GM12865 (cell line): ENCODE data around the gene OMP.

ENCODE experiments used
- DNase-seq: peaks from one replicate; pipeline ENCODE4 v3.0.0; 2010; ENCODE audit warnings: low read depth
- H3K4me3 ChIP-seq: 2 replicates; pipeline ENCODE4 v1.5.1; 2011; ENCODE audit warnings: mild to moderate bottlenecking, low read depth, low read length, control low read depth
- CTCF ChIP-seq: IDR thresholded peaks from 2 replicates; pipeline ENCODE4 v1.5.1; 2011; ENCODE audit warnings: low read length, control low read depth, low read depth, inconsistent platforms; ENCODE audit not compliant: insufficient read depth; ENCODE audit errors: missing control alignments

OMP gene

DNA sequence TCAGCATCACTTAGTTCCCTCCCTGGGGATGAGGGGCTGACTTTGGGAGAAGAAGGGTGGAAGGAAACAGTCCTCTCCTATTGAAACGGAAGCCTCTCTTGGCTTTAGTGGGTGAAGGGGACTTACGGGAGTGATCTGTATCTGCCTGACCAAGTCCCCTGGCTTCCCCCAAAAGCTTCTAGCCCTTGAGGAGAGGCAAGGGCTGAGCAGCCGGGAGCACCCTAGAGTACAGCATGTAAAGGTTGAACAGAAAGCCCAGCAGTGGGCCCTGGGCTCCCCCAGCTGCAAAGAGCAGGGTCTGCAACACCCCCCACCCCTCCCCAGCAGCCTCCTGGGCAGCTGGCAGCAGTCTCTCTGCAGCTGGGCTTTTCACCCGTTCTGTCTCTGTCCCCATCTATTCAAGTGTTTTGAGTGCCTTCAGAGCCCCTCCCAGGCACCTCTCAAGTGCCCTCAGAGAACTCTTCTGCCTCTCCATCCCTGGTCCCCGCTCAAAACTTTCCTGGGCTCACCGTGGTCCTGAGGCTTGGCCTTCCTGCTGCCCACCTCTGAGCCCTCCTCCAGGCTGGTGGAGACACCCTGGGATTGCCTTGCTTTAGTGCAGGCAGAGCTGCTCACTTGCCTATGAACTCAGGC is 33.2 kb upstream of the OMP start:
- no peak overlapping the region for H3K4me3 ChIP-seq
- no peak for TF ChIP-seq CTCF

GRCh38 chr11:77069969-77070582 is 32.6 kb upstream of the OMP start:
- no peak for TF ChIP-seq CTCF
- DNase-seq: no peak
- no peak overlapping the region for H3K4me3 ChIP-seq

More for the DNA sequence above, 33.2 kb upstream of the OMP start:
- no peak for DNase-seq

DNA sequence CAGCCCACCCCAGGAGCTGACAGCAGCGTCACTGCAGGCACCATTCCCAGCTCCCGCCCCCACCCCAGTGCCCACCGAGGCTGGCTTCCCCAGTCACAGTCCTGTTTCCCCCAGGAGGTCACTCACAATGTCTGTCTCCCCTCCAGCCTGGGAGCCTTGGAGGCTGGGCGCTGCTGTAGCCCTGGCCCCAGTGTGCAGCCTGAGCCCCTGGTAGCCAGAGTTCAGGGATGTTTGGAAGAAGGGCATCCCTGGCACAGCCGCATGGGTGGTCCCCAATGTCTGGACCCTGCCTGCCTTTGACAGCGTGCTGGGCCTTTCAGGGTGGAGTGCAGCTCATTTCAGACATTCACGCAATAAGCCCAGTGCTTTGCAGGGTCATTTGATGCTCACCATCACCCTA is 31.6 kb upstream of the OMP start:
- TF ChIP-seq CTCF: no peak
- no peak for DNase-seq
- H3K4me3 ChIP-seq: no peak overlapping the region

- H3K4me3 ChIP-seq: no peak overlapping the region
- no peak for TF ChIP-seq CTCF
- DNase-seq: no peak
Observed at GRCh38 chr11:77071671-77072605, 30.7 kb upstream of the OMP start.

DNA sequence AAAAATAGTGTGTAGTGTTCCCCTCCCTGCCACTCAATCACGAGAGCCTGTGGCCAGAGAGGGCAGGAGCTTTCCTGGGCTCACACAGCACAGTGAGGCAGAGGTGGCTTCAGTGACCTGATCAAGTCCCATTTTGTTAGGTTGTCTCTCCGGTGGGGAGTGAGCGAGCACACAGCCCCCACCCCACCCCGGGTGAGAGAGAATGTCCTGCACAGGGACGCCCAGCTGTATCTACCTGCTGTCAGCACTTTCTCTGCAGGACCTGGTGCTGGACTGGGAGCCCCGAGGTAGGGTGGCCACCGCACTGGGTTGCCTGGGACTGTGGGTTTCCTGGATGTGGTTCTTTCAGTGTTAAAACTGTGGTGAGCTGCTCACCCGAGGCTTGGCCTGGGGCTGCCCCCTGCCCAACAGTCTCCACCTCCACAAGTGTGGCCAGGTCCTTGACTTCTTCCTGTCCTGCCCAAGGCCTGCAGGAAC is 29.8 kb upstream of the OMP start:
- TF ChIP-seq CTCF: no peak
- no peak for DNase-seq
- no peak overlapping the region for H3K4me3 ChIP-seq

GRCh38 chr11:77073328-77074001 is 29.2 kb upstream of the OMP start:
- no peak for DNase-seq
- no peak for TF ChIP-seq CTCF
- H3K4me3 ChIP-seq: no peak overlapping the region
